C4-2B (cell line): ENCODE data around the gene RHEBL1.

Source experiments
- ZFX ChIP-seq: fragments of 450-650 bp; IDR thresholded peaks from 2 replicates; pipeline ENCODE4 v1.6.1; 2017
- TF ChIP-seq, protein P1 (sequence below): fragments of 450-650 bp; conservative IDR thresholded peaks from 2 replicates; pipeline ENCODE4 v1.5.1; 2017; ENCODE audit warnings: mild to moderate bottlenecking

DNA sequence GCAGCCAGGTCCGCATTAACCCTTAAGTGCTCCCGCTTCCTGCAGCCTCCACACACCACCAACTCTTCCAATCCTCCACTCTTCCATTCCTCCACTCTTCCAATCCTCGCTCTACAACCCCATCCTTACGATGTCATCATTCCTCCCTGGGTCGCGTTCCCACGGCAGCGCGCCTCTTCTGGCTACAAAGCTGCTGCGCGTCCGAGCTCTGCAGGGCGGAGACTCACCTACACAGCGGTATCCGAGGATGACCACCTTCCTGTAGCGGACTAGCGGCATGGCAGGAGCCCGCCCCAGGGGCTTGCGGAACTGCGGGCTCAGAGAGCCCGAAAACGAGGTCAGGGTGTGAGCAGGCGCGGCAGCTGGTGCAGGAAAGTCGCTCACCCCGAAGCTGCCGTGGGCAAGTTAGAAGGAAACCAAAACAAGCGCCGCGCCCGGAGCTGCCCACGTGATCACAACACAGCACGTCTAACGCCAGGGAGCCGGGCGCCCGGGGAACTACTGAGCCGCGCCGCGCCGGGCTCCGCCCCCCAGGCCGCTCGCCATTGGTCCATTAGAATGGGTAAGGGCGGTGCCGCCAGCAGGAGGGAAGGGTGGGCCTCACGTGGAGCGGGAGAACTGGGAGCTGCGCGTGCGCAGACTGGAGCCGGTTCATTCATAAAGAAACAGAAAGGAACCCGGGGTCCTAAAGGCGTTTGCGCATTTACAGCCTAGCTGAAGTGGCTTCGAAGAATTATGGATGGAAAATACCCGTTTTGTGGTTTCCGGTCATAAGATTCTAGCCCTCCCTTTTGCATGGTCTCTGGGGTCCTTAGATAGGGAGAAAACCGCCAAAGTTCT lies at the start of gene RHEBL1:
- TF ChIP-seq, protein P1, sequence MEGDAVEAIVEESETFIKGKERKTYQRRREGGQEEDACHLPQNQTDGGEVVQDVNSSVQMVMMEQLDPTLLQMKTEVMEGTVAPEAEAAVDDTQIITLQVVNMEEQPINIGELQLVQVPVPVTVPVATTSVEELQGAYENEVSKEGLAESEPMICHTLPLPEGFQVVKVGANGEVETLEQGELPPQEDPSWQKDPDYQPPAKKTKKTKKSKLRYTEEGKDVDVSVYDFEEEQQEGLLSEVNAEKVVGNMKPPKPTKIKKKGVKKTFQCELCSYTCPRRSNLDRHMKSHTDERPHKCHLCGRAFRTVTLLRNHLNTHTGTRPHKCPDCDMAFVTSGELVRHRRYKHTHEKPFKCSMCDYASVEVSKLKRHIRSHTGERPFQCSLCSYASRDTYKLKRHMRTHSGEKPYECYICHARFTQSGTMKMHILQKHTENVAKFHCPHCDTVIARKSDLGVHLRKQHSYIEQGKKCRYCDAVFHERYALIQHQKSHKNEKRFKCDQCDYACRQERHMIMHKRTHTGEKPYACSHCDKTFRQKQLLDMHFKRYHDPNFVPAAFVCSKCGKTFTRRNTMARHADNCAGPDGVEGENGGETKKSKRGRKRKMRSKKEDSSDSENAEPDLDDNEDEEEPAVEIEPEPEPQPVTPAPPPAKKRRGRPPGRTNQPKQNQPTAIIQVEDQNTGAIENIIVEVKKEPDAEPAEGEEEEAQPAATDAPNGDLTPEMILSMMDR: no peak; the same call in 1 of the 2 replicates
- no peak for TF ChIP-seq ZFX
